Lower leg skin (tissue), 3 donors: Measurements from ENCODE around the gene CBX6.

Experiments
- CTCF ChIP-seq, 3 donors: fragments of 450-650 bp; IDR thresholded peaks; one replicate each; pipeline ENCODE4 v1.5.1; 2016; ENCODE audit warnings: antibody characterized with exemption in 3 of 3, mild to moderate bottlenecking in 3 of 3, moderate library complexity in 2 of 3
- POLR2A ChIP-seq, 2 donors: fragments of 450-650 bp; IDR thresholded peaks; one replicate each; pipeline ENCODE4 v1.6.1; 2016 to 2017; ENCODE audit warnings: antibody characterized with exemption in 2 of 2, mild to moderate bottlenecking in 1 of 2, moderate library complexity in 1 of 2

DNA sequence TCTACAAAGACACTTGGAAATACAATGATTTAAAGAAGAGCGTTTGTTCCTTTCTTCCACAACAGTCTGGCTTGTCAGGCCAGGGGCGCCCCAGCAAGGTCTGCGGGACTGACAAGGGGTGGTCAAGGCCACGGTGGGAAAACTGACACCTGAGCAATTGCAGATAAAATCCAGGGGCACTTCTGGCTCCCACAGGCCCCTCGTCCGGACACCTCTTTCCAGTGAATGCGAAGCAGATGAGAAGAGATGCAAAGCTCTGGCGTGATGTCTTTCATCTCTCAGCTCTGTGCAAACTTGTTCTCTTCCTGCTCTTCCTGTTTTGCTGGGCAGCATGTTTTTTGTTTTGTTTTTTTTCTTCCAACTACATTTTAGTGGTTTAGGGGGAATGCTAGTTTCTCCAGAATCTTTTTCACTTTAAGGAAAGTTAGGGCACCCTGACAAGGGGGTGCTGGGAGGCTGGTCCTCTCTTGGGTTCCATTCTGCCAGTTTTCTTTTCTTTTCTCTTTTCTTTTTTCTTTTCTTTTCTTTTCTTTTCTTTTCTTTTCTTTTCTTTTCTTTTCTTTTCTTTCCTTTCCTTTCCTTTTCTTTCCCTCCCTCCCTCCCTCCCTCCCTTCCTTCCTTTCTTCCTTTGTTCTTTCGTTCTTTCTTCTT is 11.1 kb upstream of the CBX6 start:
- TF ChIP-seq CTCF (IDR thresholded peaks at IDR 0.05) (no peak), POLR2A (IDR thresholded peaks at IDR 0.05) (no peak)
